ENCODE data around the gene SARS2.

The SARS2 gene

GRCh38 chr19:38900202-38900629, 30.3 kb downstream of the SARS2 start:
- TF ChIP-seq RAD21 (IDR thresholded peaks at IDR 0.05; ENCODE audit: low read depth) (no peak), YY1 (IDR thresholded peaks at IDR 0.05; ENCODE audit: low read depth) (no peak), USF1 (IDR thresholded peaks at IDR 0.05) (peak; percentile 83), EP300 (IDR thresholded peaks at IDR 0.05; ENCODE audit: borderline replicate concordance) (no peak), MAX (IDR thresholded peaks at IDR 0.05) (no peak; the same call in 1 of the 2 replicates), EGR1 (IDR thresholded peaks at IDR 0.05) (no peak), ZBTB7A (IDR thresholded peaks at IDR 0.05; ENCODE audit: low read depth) (no peak), CREB1 (IDR thresholded peaks at IDR 0.05; ENCODE audit: low read depth) (no peak), REST (IDR thresholded peaks at IDR 0.05; ENCODE audit: low read depth) (no peak), FOXM1 (IDR thresholded peaks at IDR 0.05; ENCODE audit: borderline replicate concordance, low read depth) (no peak), TAF1 (IDR thresholded peaks at IDR 0.05; ENCODE audit: low read depth) (0 out of 2 replicates have a peak, but pooled peaks have one; percentile 18), TEAD4 (IDR thresholded peaks at IDR 0.05) (no peak)

- peak; percentile 45 for TF ChIP-seq TAF1 (IDR thresholded peaks at IDR 0.05; ENCODE audit: low read depth)
- TF ChIP-seq CREB1 (IDR thresholded peaks at IDR 0.05; ENCODE audit: low read depth): peak; percentile 92
- TF ChIP-seq YY1 (IDR thresholded peaks at IDR 0.05; ENCODE audit: low read depth): peak; percentile 99
- TF ChIP-seq REST (IDR thresholded peaks at IDR 0.05; ENCODE audit: low read depth): no peak
- 0 out of 2 replicates have a peak, but pooled peaks have one; percentile 33 for TF ChIP-seq ZBTB7A (IDR thresholded peaks at IDR 0.05; ENCODE audit: low read depth)
- no peak for TF ChIP-seq FOXM1 (IDR thresholded peaks at IDR 0.05; ENCODE audit: borderline replicate concordance, low read depth)
- peak; percentile 3; the same call in 1 of the 2 replicates for TF ChIP-seq MAX (IDR thresholded peaks at IDR 0.05)
- peak; percentile 43; the same call in 1 of the 2 replicates for TF ChIP-seq USF1 (IDR thresholded peaks at IDR 0.05)
- no peak; the same call in 1 of the 2 replicates for TF ChIP-seq EGR1 (IDR thresholded peaks at IDR 0.05)
- no peak for TF ChIP-seq NFIC (IDR thresholded peaks at IDR 0.05)
- 0 out of 2 replicates have a peak, but pooled peaks have one; percentile 3 for TF ChIP-seq CEBPB (IDR thresholded peaks at IDR 0.05)
- TF ChIP-seq TEAD4 (IDR thresholded peaks at IDR 0.05): peak; percentile 5; the same call in 1 of the 2 replicates
- TF ChIP-seq TCF12 (IDR thresholded peaks at IDR 0.05; ENCODE audit: low read depth): peak; percentile 40; the same call in 1 of the 2 replicates
Measured at GRCh38 chr19:38899447-38900201, 30.9 kb downstream of the SARS2 start, which contains the start of the genes NFKBIB and SIRT2. TSS of gene NFKBIB (plus strand) at chr19:38899969. CDS start at chr19:38900033, 64 bp downstream. TSS of gene SIRT2 (minus strand) at chr19:38899618. CDS start at chr19:38899521, 97 bp downstream.

DNA sequence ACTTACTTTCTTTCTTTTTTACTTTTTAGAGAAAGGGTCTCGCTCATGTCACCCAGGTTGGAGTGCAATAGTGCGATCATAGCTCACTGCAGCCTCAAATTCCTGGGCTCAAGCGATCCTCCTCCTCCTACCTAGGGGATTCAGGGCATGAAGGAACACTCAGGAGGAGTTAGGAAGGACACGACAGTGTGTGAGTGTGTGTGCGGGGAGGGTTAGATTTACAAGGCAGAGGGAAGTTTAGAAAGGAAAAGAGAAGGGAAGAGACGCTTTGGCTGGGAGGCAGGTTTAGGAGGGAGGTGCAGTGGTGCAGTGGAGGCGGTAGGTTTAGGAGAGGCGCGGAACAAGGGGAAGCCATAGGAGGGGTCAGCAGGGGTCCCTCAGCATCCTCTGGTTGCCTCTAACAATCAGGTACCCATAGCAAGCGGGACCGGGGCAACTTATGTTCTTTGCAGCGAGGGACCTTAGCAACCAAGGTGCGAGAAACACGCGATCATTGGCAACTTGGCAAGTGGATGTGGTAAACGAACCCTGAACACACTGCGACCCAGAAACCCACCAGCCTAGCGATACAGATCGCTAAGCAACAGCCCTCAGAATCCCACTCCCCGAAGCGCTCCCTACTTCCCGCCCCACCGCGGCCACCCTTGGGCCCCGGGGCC, 31.6 kb downstream of the SARS2 start:
- no peak for TF ChIP-seq MAX (IDR thresholded peaks at IDR 0.05)
- no peak for TF ChIP-seq TEAD4 (IDR thresholded peaks at IDR 0.05)
- no peak for TF ChIP-seq RAD21 (IDR thresholded peaks at IDR 0.05; ENCODE audit: low read depth)
- TF ChIP-seq USF1 (IDR thresholded peaks at IDR 0.05): no peak
- no peak for TF ChIP-seq REST (IDR thresholded peaks at IDR 0.05; ENCODE audit: low read depth)
- no peak for TF ChIP-seq FOXM1 (IDR thresholded peaks at IDR 0.05; ENCODE audit: borderline replicate concordance, low read depth)
- TF ChIP-seq EP300 (IDR thresholded peaks at IDR 0.05; ENCODE audit: borderline replicate concordance): no peak
- no peak for TF ChIP-seq ZBTB7A (IDR thresholded peaks at IDR 0.05; ENCODE audit: low read depth)
- no peak for TF ChIP-seq YY1 (IDR thresholded peaks at IDR 0.05; ENCODE audit: low read depth)
